ENCODE measurements around the gene TAB2.

TAB2 gene

GRCh38 chr6:149316740-149317643, 520 bp upstream of the TAB2 start (continued):
- TF ChIP-seq ZNF768 (tag by site-specific recombination; IDR thresholded peaks at IDR 0.05) (no peak), ZNF292 (tag by site-specific recombination; IDR thresholded peaks at IDR 0.05; ENCODE audit: borderline replicate concordance, low read depth) (no peak), ZNF837 (tag by site-specific recombination; IDR thresholded peaks at IDR 0.05) (no peak), ZNF623 (tag by site-specific recombination; IDR thresholded peaks at IDR 0.05) (no peak), ZNF530 (tag by site-specific recombination; IDR thresholded peaks at IDR 0.05; ENCODE audit: low read depth) (no peak), ZNF776 (tag by site-specific recombination; IDR thresholded peaks at IDR 0.05; ENCODE audit: borderline replicate concordance) (no peak), ZNF2 (tag by site-specific recombination; IDR thresholded peaks at IDR 0.05) (peak; percentile 83), ZNF157 (tag by site-specific recombination; IDR thresholded peaks at IDR 0.05) (no peak), ZNF24 (tag by site-specific recombination; IDR thresholded peaks at IDR 0.05) (no peak), ZNF404 (tag by site-specific recombination; IDR thresholded peaks at IDR 0.05) (no peak), CTCF (tag by site-specific recombination; IDR thresholded peaks at IDR 0.05) (peak; percentile 90), ZNF785 (tag by site-specific recombination; IDR thresholded peaks at IDR 0.05) (no peak), ZNF76 (tag by site-specific recombination; IDR thresholded peaks at IDR 0.05; ENCODE audit: borderline replicate concordance, low read depth) (peak; percentile 67; the same call in 1 of the 2 replicates), BCL11B (tag by site-specific recombination; IDR thresholded peaks at IDR 0.05; ENCODE audit: low read depth) (peak; percentile 63; the same call in 1 of the 2 replicates), ZNF311 (tag by site-specific recombination; IDR thresholded peaks at IDR 0.05; ENCODE audit: borderline replicate concordance) (no peak), ZNF514 (tag by site-specific recombination; IDR thresholded peaks at IDR 0.05) (no peak), OVOL3 (tag by site-specific recombination; IDR thresholded peaks at IDR 0.05) (peak; percentile 23; the same call in 1 of the 2 replicates), PRDM6 (tag by site-specific recombination; IDR thresholded peaks at IDR 0.05) (no peak), ZNF660 (tag by site-specific recombination; IDR thresholded peaks at IDR 0.05) (peak; percentile 60), ZNF701 (tag by site-specific recombination; IDR thresholded peaks at IDR 0.05) (no peak), ZNF596 (tag by site-specific recombination; IDR thresholded peaks at IDR 0.05) (0 out of 2 replicates have a peak, but pooled peaks have one; percentile 4), KLF10 (tag by site-specific recombination; IDR thresholded peaks at IDR 0.05) (peak; percentile 64), ZNF266 (tag by site-specific recombination; IDR thresholded peaks at IDR 0.05; ENCODE audit: low read depth) (no peak), ZNF654 (tag by site-specific recombination; IDR thresholded peaks at IDR 0.05; ENCODE audit: low read depth) (no peak), ZNF677 (tag by site-specific recombination; IDR thresholded peaks at IDR 0.05) (no peak), ZNF473 (tag by site-specific recombination; IDR thresholded peaks at IDR 0.05) (no peak)
- TF ChIP-seq, protein P1, sequence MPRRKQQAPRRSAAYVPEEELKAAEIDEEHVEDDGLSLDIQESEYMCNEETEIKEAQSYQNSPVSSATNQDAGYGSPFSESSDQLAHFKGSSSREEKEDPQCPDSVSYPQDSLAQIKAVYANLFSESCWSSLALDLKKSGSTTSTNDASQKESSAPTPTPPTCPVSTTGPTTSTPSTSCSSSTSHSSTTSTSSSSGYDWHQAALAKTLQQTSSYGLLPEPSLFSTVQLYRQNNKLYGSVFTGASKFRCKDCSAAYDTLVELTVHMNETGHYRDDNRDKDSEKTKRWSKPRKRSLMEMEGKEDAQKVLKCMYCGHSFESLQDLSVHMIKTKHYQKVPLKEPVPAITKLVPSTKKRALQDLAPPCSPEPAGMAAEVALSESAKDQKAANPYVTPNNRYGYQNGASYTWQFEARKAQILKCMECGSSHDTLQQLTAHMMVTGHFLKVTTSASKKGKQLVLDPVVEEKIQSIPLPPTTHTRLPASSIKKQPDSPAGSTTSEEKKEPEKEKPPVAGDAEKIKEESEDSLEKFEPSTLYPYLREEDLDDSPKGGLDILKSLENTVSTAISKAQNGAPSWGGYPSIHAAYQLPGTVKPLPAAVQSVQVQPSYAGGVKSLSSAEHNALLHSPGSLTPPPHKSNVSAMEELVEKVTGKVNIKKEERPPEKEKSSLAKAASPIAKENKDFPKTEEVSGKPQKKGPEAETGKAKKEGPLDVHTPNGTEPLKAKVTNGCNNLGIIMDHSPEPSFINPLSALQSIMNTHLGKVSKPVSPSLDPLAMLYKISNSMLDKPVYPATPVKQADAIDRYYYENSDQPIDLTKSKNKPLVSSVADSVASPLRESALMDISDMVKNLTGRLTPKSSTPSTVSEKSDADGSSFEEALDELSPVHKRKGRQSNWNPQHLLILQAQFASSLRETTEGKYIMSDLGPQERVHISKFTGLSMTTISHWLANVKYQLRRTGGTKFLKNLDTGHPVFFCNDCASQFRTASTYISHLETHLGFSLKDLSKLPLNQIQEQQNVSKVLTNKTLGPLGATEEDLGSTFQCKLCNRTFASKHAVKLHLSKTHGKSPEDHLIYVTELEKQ (tag by site-specific recombination; IDR thresholded peaks at IDR 0.05; ENCODE audit: borderline replicate concordance) = no peak
- TF ChIP-seq, protein P2, sequence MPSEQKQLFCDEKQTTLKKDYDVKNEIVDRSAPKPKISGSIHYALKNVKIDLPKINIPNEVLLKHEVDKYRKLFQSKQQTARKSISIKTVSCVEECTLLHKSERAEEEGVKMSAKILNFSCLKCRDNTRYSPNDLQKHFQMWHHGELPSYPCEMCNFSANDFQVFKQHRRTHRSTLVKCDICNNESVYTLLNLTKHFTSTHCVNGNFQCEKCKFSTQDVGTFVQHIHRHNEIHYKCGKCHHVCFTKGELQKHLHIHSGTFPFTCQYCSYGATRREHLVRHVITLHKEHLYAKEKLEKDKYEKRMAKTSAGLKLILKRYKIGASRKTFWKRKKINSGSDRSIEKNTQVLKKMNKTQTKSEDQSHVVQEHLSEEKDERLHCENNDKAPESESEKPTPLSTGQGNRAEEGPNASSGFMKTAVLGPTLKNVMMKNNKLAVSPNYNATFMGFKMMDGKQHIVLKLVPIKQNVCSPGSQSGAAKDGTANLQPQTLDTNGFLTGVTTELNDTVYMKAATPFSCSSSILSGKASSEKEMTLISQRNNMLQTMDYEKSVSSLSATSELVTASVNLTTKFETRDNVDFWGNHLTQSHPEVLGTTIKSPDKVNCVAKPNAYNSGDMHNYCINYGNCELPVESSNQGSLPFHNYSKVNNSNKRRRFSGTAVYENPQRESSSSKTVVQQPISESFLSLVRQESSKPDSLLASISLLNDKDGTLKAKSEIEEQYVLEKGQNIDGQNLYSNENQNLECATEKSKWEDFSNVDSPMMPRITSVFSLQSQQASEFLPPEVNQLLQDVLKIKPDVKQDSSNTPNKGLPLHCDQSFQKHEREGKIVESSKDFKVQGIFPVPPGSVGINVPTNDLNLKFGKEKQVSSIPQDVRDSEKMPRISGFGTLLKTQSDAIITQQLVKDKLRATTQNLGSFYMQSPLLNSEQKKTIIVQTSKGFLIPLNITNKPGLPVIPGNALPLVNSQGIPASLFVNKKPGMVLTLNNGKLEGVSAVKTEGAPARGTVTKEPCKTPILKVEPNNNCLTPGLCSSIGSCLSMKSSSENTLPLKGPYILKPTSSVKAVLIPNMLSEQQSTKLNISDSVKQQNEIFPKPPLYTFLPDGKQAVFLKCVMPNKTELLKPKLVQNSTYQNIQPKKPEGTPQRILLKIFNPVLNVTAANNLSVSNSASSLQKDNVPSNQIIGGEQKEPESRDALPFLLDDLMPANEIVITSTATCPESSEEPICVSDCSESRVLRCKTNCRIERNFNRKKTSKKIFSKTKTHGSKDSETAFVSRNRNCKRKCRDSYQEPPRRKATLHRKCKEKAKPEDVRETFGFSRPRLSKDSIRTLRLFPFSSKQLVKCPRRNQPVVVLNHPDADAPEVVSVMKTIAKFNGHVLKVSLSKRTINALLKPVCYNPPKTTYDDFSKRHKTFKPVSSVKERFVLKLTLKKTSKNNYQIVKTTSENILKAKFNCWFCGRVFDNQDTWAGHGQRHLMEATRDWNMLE (tag by site-specific recombination; conservative IDR thresholded peaks at IDR 0.05; ENCODE audit: low read depth) = 0 out of 2 replicates have a peak, but pooled peaks have one; percentile 24
